ENCODE data around the gene NTM.
A peak's percentile ranks its signal among the peaks of the same experiment; 100 is the strongest.
"Not testable (repeated sequence)": the region's sequence is repeated elsewhere in the genome, so short reads cannot be mapped to it uniquely, and the experiment has no call there.

The NTM gene

DNA sequence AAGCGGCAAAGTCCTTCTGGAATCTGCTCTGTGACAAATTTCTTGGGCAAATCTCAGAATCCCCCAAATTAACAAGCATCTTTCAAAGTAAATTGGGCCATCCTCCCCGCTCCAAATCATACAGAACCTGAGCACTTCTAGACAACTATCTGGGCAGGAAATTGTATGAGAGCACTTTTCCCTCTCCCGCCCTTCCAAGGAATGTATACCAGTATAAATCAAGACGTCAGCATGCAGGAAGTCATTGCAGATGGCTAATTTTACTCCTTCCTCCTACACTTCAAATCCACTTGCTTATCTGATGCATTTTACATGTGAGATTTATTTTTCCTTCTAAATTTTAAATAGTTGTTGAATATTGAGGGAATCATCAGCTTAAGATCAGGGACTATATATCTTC, 52.1 kb downstream of the NTM start:
- DNase-seq = peak; percentile 38

GRCh38 chr11:131423688-131424087, 53.3 kb downstream of the NTM start:
- peak; percentile 46 for DNase-seq

DNA sequence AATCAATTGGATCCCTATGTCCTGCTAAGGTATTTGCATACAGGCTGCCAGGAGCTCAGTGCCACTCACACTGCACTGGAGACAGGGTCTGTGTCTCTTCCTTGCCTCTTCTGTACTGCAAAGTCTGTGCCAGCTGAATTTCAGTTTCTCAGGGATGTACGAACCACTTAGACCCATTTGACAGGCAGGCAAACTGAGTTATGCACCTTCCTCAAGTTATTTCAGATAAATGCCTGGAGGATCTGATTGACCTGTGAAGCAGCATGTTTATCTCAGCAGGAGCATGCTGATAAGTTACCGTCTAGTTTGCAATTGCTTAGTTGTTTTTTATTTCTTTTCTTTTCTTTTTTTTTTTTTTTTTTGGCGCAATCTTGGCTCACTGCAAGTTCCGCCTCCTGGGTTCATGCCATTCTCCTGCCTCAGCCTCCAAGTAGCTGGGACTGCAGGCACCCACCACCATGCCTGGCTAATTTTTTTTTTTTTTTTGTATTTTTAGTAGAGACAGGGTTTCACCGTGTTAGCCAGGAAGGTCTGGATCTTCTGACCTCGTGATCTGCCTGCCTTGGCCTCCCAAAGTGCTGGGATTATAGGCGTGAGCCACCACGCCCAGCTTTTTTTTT, 54.0 kb downstream of the NTM start:
- not testable (repeated sequence) for DNase-seq

- no peak for DNase-seq
These were observed 54.9 kb downstream of the NTM start for GRCh38 chr11:131425285-131425684.

- no peak for DNase-seq
These were observed 58.4 kb downstream of the NTM start for GRCh38 chr11:131428853-131429252.

- DNase-seq = peak; percentile 50
These were observed 60.2 kb downstream of the NTM start for GRCh38 chr11:131430473-131431208.

- DNase-seq = no peak
These were observed 70.8 kb downstream of the NTM start for GRCh38 chr11:131441051-131441810.

- no peak for DNase-seq
These were observed 76.3 kb downstream of the NTM start for GRCh38 chr11:131446590-131447275.

- DNase-seq = no peak
These were observed 76.9 kb downstream of the NTM start for GRCh38 chr11:131447277-131447815.

DNA sequence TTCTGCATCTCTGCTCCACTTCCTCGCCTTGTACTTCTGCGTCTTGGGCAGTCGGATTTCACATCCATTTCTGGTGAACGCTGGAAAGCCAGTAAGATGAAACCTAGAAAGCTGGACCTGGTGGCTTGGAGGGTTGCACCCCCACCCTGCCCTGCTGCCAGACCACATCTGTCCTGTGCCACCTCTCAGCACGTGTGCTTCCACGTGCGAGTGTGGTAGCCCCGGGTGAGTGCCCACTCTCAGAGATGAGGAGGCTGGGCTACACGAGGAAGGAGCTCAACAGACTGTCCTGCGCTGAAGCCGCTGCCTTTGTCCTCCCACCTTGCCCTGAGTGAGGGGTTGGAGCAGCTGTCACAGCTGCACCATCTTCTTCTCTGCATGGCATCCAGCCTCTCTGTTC, 77.5 kb downstream of the NTM start:
- no peak for DNase-seq

GRCh38 chr11:131449036-131450019, 78.9 kb downstream of the NTM start:
- no peak for DNase-seq

DNA sequence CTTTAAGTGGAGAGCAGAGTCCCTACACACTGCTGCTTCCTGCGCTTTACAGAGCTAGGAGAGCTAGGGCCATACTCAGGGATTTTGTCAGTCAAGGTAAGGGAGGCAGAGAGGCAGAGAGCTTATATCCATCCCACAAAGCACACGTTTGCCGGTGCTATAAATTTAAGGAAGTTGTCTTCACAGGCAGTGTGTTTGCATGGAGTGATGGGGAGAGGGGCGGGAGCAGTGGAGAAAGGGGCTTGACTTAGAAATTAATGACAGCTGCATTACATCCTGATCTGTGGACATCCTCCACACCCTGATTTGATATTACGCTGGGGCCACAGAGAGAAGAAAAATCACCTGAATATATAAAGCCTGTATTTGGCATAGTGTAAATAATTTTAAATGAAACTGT, 84.1 kb downstream of the NTM start:
- DNase-seq = no peak

DNA sequence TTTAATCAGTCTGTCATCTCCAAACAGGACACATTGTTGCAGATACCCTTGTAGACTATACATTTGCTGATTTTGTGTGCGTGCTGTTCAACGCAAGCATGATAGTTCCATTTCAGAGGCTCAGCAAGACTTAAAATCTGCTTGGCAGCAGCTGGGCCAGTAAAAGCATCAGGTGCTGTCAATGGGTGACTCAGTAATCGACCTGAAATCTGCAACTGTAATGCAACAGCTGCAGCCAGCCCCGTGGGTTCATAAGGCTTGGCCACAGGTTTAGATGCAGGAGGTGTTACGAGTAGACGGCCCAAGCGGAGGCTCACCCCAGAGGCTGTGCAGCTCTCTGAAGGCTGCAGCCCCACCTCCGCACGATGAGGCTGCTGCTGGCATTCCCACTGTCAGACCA, 84.6 kb downstream of the NTM start:
- DNase-seq = no peak

DNA sequence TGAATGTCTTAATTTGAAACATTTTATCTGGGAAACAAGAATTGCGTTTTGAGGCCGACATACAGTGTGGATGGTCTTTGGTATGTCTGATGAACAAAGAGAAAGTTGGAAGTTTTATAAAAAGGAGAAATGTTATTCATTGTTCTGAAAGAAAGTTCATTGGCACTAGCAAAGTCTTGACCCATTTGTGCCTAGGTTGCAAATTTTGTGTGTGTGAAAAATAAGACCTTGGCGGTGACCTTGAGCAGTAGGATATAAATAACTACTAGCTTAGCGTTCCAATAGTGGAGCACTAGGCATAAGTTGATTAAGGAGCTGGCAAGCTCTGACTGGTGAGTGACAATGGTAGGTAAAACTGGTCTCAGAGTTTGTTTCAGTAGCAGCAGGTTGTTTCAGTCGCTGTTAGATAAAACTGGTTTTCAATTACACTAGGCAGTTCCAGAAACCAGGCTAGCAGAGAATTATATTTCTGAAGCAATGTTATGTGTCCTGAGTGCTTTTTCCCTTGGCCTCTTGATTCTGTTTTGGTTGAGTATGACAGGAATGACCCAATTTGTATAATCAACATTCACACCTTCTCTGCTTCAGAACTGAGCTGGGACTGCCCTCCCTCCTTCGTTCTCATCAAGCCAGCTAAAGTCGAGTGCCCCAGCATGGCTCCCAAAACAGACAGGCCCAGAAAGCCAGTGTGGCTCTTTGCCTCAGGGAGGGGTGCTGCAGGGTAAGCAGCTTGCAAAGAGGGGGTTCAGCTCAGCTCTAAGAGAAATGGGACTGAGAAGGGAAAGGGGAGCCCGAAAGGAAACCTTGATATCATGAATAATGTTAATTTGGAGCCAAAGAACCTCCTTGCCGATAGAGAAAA, 85.7 kb downstream of the NTM start:
- DNase-seq = no peak

DNA sequence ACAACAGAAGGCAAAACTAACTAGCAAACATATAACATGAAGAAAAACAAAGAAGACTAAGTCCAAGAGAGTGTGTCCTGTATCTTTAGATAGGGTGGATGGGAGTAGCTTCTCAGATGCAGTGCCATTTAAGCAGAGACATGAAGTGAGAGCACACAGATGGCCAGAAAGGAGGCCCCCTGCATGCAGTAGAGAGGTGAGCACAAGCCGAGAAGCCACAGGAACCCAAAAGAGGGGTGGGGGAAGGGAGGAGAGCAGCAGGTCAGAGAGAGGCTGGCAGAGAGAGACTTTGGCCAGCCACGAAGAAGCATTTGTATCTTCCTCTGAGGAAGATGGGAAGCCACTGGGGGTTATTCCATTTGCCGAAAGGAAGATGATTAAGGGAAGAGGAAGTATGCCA, 86.7 kb downstream of the NTM start:
- DNase-seq = no peak

DNA sequence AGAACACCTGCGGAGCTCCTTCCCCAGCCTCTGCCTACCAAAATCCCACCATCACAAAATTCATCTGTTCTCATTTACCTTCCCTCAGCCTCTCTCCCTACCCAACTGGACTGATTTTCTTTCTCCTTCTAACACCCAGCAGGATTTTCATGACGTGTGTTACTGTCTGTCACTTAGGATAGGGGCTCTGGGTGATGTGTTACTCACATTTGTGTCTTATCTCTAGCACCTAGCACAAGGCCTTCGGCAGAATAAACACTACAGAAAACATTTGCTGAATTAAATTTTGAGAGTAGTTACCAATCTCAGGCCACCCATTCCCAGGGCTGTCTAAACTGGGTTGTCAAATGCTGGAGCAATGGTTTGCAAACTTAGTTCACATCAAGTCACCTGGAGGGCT, 88.0 kb downstream of the NTM start:
- DNase-seq = no peak

DNA sequence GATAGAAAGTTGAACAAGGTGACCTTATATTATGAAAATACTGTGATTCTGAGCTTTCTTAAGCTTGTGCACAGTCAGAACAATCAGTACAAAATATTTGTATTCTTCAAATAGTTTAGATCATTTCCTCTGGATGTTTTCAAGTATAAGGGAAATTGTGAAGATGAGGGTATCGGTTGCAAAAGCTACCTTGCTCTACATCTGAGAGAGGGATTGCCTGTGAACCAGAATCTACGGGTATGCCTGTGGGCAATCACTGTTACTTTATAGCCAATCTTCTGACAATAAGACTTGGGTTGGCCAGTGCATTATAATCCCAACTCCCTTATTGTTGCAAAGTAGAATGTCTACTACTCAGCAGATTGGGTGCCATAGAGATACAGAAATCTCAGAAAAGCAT, 90.5 kb downstream of the NTM start:
- no peak for DNase-seq

- no peak for DNase-seq
These were observed 92.2 kb downstream of the NTM start for GRCh38 chr11:131462622-131463021.

DNA sequence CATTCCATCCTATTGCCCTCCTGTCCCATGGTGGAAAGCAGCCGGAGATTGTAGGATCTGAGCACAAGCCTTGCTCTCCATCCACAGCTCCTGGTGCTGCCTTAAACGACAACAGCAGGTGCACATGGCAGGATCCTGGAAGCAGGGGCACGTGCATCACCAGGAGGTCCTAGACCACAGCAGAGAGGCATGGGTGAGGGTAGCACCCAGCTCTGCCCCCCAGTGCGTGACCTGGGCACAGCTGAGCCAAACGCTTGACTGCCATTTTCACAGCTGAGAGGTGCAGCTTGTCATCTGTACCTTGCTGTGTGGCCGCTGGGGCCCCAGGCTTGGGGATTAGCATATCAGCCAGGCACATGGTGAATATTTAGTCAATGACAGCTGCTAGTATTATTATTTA, 92.7 kb downstream of the NTM start:
- DNase-seq = no peak

- DNase-seq = no peak
These were observed 93.4 kb downstream of the NTM start for GRCh38 chr11:131463649-131464425.
